ENCODE data around the gene PLXNC1. TPM values are rescaled to one million over a fixed set of nuclear protein-coding genes. Genes with fewer than 3 reads are reported as not detected.

The PLXNC1 gene
- total and polyA plus RNA-seq, 9 of the 15 experiments (the other 6 are each of a cell fraction or from before 2014, with no cell fraction given), result 0.08 to 0.87 (median 0.28) TPM

DNA sequence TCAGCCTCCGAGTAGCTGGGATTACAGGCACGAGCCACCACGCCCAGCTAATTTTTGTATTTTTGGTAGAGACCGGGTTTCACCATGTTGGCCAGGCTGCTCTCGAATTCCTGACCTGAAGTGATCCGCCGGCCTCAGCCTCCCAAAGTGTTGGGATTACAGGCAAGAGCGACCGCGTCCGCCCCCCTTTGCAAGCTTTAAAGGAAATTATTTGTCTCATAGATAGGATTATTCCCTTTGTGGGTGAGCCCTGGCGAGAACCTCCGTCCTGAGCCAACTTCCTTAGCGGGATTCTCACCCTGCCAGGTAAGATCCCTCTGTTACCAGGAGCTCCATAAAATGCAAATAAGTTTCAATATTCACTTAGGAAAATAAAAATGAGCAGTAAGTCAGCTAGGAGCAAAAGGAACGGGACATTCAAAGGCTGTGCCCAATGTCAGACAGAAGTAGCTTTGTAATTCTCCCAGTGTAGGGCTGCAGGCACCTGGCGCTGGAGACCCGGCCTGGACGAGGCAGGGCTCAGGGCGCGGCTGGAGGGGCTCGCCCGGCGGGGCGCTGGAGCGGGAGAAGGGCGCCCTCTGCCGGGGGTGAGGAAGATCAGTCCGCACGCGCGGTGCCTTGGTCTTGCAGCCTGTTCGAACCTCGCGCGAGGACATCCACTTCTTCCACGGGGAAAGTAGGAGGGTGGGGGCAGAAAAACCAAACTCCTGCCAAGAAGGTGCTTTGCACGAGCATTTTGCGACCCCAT lies 47.2 kb upstream of the PLXNC1 start (continued):
- TF ChIP-seq ZBTB7A (IDR thresholded peaks at IDR 0.05; ENCODE audit: borderline replicate concordance, control insufficient read depth, low read depth, low read length) (peak; percentile 89), ZNF197 (CRISPR knock-in tag; IDR thresholded peaks at IDR 0.05; ENCODE audit: low read depth) (no peak), HDAC8 (tag; IDR thresholded peaks at IDR 0.05) (no peak), ESRRB (CRISPR knock-in tag; IDR thresholded peaks at IDR 0.05; ENCODE audit: borderline replicate concordance) (no peak), PURB (CRISPR knock-in tag; IDR thresholded peaks at IDR 0.05; ENCODE audit: low read depth) (no peak), MED1 (CRISPR knock-in tag; IDR thresholded peaks at IDR 0.05; ENCODE audit: borderline replicate concordance) (no peak), KDM2B (CRISPR knock-in tag; IDR thresholded peaks at IDR 0.05) (peak; percentile 23; the same call in 1 of the 2 replicates), ASH1L (IDR thresholded peaks at IDR 0.05; ENCODE audit: borderline replicate concordance, low read depth, partially characterized antibody) (no peak), EHMT2 (IDR thresholded peaks at IDR 0.05) (no peak), NR2C1 (IDR thresholded peaks at IDR 0.05) (no peak), NR2C1 (tag; IDR thresholded peaks at IDR 0.05) (no peak), TAF1 (IDR thresholded peaks at IDR 0.05; ENCODE audit: control insufficient read depth, extremely low read depth, insufficient read depth, low read length, severe bottlenecking) (no peak), ZNF282 (CRISPR knock-in tag; IDR thresholded peaks at IDR 0.05) (0 out of 2 replicates have a peak, but pooled peaks have one; percentile 83), NEUROD1 (IDR thresholded peaks at IDR 0.05; ENCODE audit: borderline replicate concordance, low read depth, low read length, partially characterized antibody) (no peak), MTA3 (IDR thresholded peaks at IDR 0.05; ENCODE audit: borderline replicate concordance) (no peak), ZBTB17 (CRISPR knock-in tag; IDR thresholded peaks at IDR 0.05) (no peak; the same call in 1 of the 2 replicates), YBX1 (IDR thresholded peaks at IDR 0.05) (no peak)
- TF ChIP-seq, protein P1, sequence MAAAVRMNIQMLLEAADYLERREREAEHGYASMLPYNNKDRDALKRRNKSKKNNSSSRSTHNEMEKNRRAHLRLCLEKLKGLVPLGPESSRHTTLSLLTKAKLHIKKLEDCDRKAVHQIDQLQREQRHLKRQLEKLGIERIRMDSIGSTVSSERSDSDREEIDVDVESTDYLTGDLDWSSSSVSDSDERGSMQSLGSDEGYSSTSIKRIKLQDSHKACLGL (CRISPR knock-in tag; IDR thresholded peaks at IDR 0.05; ENCODE audit: borderline replicate concordance, poor library complexity, severe bottlenecking), result no peak
- TF ChIP-seq, protein P2, sequence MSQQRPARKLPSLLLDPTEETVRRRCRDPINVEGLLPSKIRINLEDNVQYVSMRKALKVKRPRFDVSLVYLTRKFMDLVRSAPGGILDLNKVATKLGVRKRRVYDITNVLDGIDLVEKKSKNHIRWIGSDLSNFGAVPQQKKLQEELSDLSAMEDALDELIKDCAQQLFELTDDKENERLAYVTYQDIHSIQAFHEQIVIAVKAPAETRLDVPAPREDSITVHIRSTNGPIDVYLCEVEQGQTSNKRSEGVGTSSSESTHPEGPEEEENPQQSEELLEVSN (IDR thresholded peaks at IDR 0.05; ENCODE audit: borderline replicate concordance in 1 of 2, extremely low read depth in 1 of 2, insufficient read depth in 1 of 2, insufficient read length in 1 of 2, low read depth in 1 of 2, low read length in 1 of 2, poor library complexity in 1 of 2, severe bottlenecking in 1 of 2), result peak; percentile 58 to 68
- TF ChIP-seq, protein P3, sequence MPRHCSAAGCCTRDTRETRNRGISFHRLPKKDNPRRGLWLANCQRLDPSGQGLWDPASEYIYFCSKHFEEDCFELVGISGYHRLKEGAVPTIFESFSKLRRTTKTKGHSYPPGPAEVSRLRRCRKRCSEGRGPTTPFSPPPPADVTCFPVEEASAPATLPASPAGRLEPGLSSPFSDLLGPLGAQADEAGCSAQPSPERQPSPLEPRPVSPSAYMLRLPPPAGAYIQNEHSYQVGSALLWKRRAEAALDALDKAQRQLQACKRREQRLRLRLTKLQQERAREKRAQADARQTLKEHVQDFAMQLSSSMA (CRISPR knock-in tag; IDR thresholded peaks at IDR 0.05), result no peak
- TF ChIP-seq, protein P4, sequence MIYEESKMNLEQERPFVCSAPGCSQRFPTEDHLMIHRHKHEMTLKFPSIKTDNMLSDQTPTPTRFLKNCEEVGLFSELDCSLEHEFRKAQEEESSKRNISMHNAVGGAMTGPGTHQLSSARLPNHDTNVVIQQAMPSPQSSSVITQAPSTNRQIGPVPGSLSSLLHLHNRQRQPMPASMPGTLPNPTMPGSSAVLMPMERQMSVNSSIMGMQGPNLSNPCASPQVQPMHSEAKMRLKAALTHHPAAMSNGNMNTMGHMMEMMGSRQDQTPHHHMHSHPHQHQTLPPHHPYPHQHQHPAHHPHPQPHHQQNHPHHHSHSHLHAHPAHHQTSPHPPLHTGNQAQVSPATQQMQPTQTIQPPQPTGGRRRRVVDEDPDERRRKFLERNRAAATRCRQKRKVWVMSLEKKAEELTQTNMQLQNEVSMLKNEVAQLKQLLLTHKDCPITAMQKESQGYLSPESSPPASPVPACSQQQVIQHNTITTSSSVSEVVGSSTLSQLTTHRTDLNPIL (CRISPR knock-in tag; IDR thresholded peaks at IDR 0.05), result no peak
- TF ChIP-seq, protein P5, sequence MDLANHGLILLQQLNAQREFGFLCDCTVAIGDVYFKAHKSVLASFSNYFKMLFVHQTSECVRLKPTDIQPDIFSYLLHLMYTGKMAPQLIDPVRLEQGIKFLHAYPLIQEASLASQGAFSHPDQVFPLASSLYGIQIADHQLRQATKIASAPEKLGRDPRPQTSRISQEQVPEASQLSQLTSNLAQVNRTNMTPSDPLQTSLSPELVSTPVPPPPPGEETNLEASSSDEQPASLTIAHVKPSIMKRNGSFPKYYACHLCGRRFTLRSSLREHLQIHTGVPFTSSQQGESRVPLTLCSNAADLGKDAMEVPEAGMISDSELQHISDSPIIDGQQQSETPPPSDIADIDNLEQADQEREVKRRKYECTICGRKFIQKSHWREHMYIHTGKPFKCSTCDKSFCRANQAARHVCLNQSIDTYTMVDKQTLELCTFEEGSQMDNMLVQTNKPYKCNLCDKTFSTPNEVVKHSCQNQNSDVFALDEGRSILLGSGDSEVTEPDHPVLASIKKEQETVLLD (IDR thresholded peaks at IDR 0.05), result no peak

Data from K562 (cell line).